Astrocyte (in vitro differentiated cells and primary cell): ENCODE results near the gene CYB5A. TPM values are rescaled to one million over a fixed set of nuclear protein-coding genes. Genes with fewer than 3 reads are reported as not detected.

Experiments
- DNase-seq: peaks from one replicate; pipeline ENCODE4 v3.0.0-alpha.2; 2010; ENCODE audit warnings: low read depth
- FAIRE-seq: peaks from 2 replicates; lab custom pipeline; 2011; peaks lifted over from hg19 to GRCh38; lab: Jason Lieb, UNC
- H2AFZ ChIP-seq: 2 replicates; pipeline ENCODE4 v1.6.0; 2012; ENCODE audit warnings: low read depth, low read length, inconsistent platforms
- H3K27ac ChIP-seq: 2 replicates; pipeline ENCODE4 v1.5.1; 2011; ENCODE audit warnings: low read depth, low read length, inconsistent platforms
- H3K27me3 ChIP-seq: 2 replicates; pipeline ENCODE4 v1.6.0; 2011; ENCODE audit warnings: low read length, inconsistent platforms; ENCODE audit not compliant: insufficient read depth
- H3K36me3 ChIP-seq: 2 replicates; pipeline ENCODE4 v1.5.1; 2011; ENCODE audit warnings: low read length, inconsistent platforms; ENCODE audit not compliant: insufficient read depth
- H3K4me1 ChIP-seq: 2 replicates; pipeline ENCODE4 v1.5.1; 2011; ENCODE audit warnings: low read length, inconsistent platforms; ENCODE audit not compliant: insufficient read depth
- H3K4me2 ChIP-seq: 2 replicates; pipeline ENCODE4 v1.6.0; 2012; ENCODE audit warnings: low read length, inconsistent platforms
- H3K4me3 ChIP-seq: 2 replicates; pipeline ENCODE4 v1.5.1; 2011; ENCODE audit warnings: low read depth, mild to moderate bottlenecking, low read length, inconsistent platforms; ENCODE audit not compliant: insufficient read depth
- H3K79me2 ChIP-seq: 2 replicates; pipeline ENCODE4 v1.6.0; 2012; ENCODE audit warnings: mild to moderate bottlenecking, low read length, inconsistent platforms; ENCODE audit not compliant: insufficient read depth
- H3K9ac ChIP-seq: 2 replicates; pipeline ENCODE4 v1.6.0; 2012; ENCODE audit warnings: mild to moderate bottlenecking, low read length, inconsistent platforms
- H3K9me3 ChIP-seq: 2 replicates; pipeline ENCODE4 v1.5.1; 2012; ENCODE audit warnings: low read depth, mild to moderate bottlenecking, low read length, inconsistent platforms; ENCODE audit not compliant: insufficient read depth
- H4K20me1 ChIP-seq: 2 replicates; pipeline ENCODE4 v1.6.0; 2012; ENCODE audit warnings: low read length, inconsistent platforms; ENCODE audit not compliant: insufficient read depth
- H3K27ac Mint-ChIP-seq: one replicate; pipeline ENCODE4 v1.8.0; 2021; ENCODE audit warnings: mild to moderate bottlenecking, mixed read lengths; ENCODE audit not compliant: unreplicated experiment
- H3K27me3 Mint-ChIP-seq: one replicate; pipeline ENCODE4 v1.8.0; 2021; ENCODE audit warnings: low read depth, mixed read lengths; ENCODE audit not compliant: unreplicated experiment
- H3K36me3 Mint-ChIP-seq: one replicate; pipeline ENCODE4 v1.8.0; 2021; ENCODE audit warnings: low read depth, mixed read lengths; ENCODE audit not compliant: unreplicated experiment
- H3K4me1 Mint-ChIP-seq: one replicate; pipeline ENCODE4 v1.8.0; 2021; ENCODE audit warnings: low read depth, mixed read lengths; ENCODE audit not compliant: unreplicated experiment
- H3K4me3 Mint-ChIP-seq: one replicate; pipeline ENCODE4 v1.8.0; 2021; ENCODE audit warnings: mild to moderate bottlenecking, moderate library complexity, mixed read lengths; ENCODE audit not compliant: unreplicated experiment
- H3K9me3 Mint-ChIP-seq: one replicate; pipeline ENCODE4 v1.8.0; 2021; ENCODE audit warnings: mild to moderate bottlenecking, mixed read lengths; ENCODE audit not compliant: unreplicated experiment
- EZH2 ChIP-seq: IDR thresholded peaks from 2 replicates; pipeline ENCODE4 v1.6.1; 2012; ENCODE audit warnings: mild to moderate bottlenecking, low read length, inconsistent platforms; ENCODE audit not compliant: insufficient read depth
- total RNA-seq: library from RNA; stranded (reverse); gene quantifications from 2 replicates; pipeline ENCODE4 v1.2.1, GENCODE V29; 2021
- TF ChIP-seq, protein P1 (sequence below): IDR thresholded peaks from 2 replicates; pipeline ENCODE4 v1.5.1; 2011; ENCODE audit warnings: low read depth, mild to moderate bottlenecking, inconsistent platforms, low read length, moderate library complexity; ENCODE audit not compliant: insufficient read depth

The CYB5A gene
- total RNA-seq, 1 donor from 2014 or later = 45.7 TPM

DNA sequence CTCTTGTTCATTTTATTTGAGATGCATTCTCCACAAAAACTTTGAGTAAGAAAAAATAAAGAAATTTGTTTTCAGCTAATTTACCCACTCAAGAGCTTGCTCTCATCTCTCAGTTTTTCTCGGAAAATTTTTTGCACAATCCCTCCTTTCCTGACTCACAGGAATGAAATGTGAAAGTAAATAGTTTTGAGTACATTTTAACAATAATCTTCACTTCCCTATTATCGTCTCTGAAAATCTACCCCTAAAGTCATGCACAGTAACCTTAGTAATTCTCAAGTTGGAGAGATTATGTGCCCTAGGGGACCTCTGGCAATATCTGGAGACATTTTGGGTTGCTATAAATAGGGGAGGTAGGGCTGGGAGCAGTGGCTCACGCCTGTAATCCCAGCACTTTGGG is 2.6 kb downstream of the CYB5A start:
- no peak overlapping the region for H3K27ac Mint-ChIP-seq
- no peaks in the 10 kb centered on the region for H3K27me3 ChIP-seq
- H3K79me2 ChIP-seq = no peaks in the 10 kb centered on the region
- no peak overlapping the region for H3K4me3 Mint-ChIP-seq
- no peak for FAIRE-seq
- no peak overlapping the region for H3K4me2 ChIP-seq
- H3K4me3 ChIP-seq = no peak overlapping the region
- no peaks in the 10 kb centered on the region for H3K27me3 Mint-ChIP-seq
- H3K9me3 ChIP-seq = no peaks in the 10 kb centered on the region
- peaks cover 2% of the 10 kb centered on the region for H3K4me1 ChIP-seq
- no peak overlapping the region for H3K27ac ChIP-seq
- H4K20me1 ChIP-seq = no peaks in the 10 kb centered on the region
- no peaks in the 10 kb centered on the region for H3K9me3 Mint-ChIP-seq
- TF ChIP-seq, protein P1, sequence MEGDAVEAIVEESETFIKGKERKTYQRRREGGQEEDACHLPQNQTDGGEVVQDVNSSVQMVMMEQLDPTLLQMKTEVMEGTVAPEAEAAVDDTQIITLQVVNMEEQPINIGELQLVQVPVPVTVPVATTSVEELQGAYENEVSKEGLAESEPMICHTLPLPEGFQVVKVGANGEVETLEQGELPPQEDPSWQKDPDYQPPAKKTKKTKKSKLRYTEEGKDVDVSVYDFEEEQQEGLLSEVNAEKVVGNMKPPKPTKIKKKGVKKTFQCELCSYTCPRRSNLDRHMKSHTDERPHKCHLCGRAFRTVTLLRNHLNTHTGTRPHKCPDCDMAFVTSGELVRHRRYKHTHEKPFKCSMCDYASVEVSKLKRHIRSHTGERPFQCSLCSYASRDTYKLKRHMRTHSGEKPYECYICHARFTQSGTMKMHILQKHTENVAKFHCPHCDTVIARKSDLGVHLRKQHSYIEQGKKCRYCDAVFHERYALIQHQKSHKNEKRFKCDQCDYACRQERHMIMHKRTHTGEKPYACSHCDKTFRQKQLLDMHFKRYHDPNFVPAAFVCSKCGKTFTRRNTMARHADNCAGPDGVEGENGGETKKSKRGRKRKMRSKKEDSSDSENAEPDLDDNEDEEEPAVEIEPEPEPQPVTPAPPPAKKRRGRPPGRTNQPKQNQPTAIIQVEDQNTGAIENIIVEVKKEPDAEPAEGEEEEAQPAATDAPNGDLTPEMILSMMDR = no peak
- no peak for TF ChIP-seq EZH2
- H2AFZ ChIP-seq = no peak overlapping the region
- DNase-seq = no peak
- no peaks in the 10 kb centered on the region for H3K36me3 Mint-ChIP-seq
- H3K36me3 ChIP-seq = no peaks in the 10 kb centered on the region
- peaks cover 5% of the 10 kb centered on the region for H3K4me1 Mint-ChIP-seq
- no peak overlapping the region for H3K9ac ChIP-seq

DNA sequence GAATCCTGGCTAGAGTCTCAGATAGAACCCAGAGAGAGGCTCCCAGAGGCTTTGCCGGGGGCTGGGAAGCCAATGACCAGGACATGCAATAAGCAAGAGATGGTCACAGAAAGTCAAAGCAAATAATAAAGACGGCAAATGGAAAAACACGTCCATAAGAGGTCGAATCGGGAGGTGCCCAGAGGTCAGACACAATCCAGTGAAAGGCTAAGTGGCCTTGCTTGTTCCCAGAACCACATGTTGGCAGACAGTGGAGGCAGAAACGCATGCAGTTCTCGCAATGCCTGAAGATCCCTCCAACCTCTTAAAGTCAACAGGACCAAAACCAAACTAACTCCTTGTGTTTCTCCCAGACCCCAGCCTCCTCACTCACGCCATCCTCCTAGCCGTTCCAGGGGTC is 3.0 kb downstream of the CYB5A start:
- no peaks in the 10 kb centered on the region for H4K20me1 ChIP-seq
- no peaks in the 10 kb centered on the region for H3K36me3 ChIP-seq
- H3K79me2 ChIP-seq = no peaks in the 10 kb centered on the region
- H2AFZ ChIP-seq = no peak overlapping the region
- DNase-seq (no peak), FAIRE-seq (no peak)
- H3K36me3 Mint-ChIP-seq = no peaks in the 10 kb centered on the region
- no peak overlapping the region for H3K9ac ChIP-seq
- no peak overlapping the region for H3K27ac Mint-ChIP-seq
- H3K4me3 Mint-ChIP-seq = no peak overlapping the region
- H3K4me1 ChIP-seq = peaks cover 2% of the 10 kb centered on the region
- H3K27ac ChIP-seq = no peak overlapping the region
- TF ChIP-seq EZH2 = no peak
- TF ChIP-seq, protein P1 = no peak
- H3K9me3 Mint-ChIP-seq = no peaks in the 10 kb centered on the region
- no peak overlapping the region for H3K4me3 ChIP-seq
- H3K9me3 ChIP-seq = no peaks in the 10 kb centered on the region
- peaks cover 5% of the 10 kb centered on the region for H3K4me1 Mint-ChIP-seq
- H3K4me2 ChIP-seq = no peak overlapping the region
- no peaks in the 10 kb centered on the region for H3K27me3 Mint-ChIP-seq
- H3K27me3 ChIP-seq = no peaks in the 10 kb centered on the region

DNA sequence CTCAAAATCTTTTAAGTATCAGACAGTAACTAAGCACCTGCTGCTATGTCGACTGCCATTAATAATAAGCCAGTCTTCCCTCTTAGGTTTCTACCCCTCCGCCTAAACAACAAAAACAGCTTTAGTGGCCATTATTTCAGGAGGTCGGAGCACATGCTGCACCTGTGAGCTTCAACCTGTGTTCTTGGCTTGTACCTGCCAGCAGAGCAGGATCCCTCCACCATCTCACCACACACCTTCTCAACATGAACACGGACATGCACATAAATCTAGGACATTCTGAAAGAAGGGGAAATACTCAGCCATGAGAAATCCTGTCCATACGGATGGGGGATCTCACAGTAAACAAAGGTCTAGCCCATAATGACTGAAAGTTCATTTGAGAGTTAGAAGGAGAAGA is 3.7 kb downstream of the CYB5A start:
- DNase-seq (no peak), FAIRE-seq (no peak)
- H3K4me2 ChIP-seq = no peak overlapping the region
- Mint-ChIP-seq H3K4me1 (peaks cover 5% of the 10 kb centered on the region), H3K9me3 (no peaks in the 10 kb centered on the region), H3K27me3 (no peaks in the 10 kb centered on the region), H3K27ac (no peak overlapping the region), H3K36me3 (no peaks in the 10 kb centered on the region), H3K4me3 (no peak overlapping the region)
- H4K20me1 ChIP-seq = no peaks in the 10 kb centered on the region
- no peak overlapping the region for H3K9ac ChIP-seq
- no peak overlapping the region for H2AFZ ChIP-seq
- H3K79me2 ChIP-seq = no peaks in the 10 kb centered on the region
- no peak overlapping the region for H3K4me3 ChIP-seq
- H3K27me3 ChIP-seq = no peaks in the 10 kb centered on the region
- peaks cover 2% of the 10 kb centered on the region for H3K4me1 ChIP-seq
- H3K27ac ChIP-seq = no peak overlapping the region
- H3K36me3 ChIP-seq = no peaks in the 10 kb centered on the region
- no peaks in the 10 kb centered on the region for H3K9me3 ChIP-seq
- no peak for TF ChIP-seq EZH2
- TF ChIP-seq, protein P1 = no peak
